ENCODE results near the gene CTTN. TPM values are rescaled to one million over a fixed set of nuclear protein-coding genes. Genes with fewer than 3 reads are reported as not detected.
"Not testable (repeated sequence)": the region's sequence is repeated elsewhere in the genome, so short reads cannot be mapped to it uniquely, and the experiment has no call there.

CTTN gene
- total and polyA plus RNA-seq, 7 experiments from 2014 or later: 0.07 to 2.6 (median 1.8) TPM; not detected in 1

- H3K9me3 Mint-ChIP-seq: peaks cover 7 to 37% (median 18%) of the 10 kb centered on the region in 11 donors
These were observed 56.0 kb downstream of the CTTN start for GRCh38 chr11:70454197-70454767.

DNA sequence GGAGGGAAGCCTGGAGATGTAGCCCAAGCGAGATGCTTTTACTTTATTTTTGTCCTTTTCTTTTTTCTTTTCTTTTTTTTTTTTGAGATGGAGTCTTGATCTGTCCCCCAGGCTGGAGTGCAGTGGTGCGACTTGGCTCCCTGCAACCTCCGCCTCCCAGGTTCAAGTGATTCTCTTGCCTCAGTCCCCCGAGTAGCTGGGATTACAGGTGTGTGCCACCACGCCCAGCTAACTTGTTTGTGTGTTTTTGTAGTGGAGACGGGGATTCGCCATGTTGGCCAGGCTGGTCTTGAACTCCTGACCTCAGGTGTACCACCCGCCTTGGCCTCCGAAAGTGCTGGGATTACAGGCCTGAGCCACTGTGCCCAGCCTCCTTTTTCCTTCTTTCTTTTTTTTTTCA is 56.5 kb downstream of the CTTN start:
- CTCF ChIA-PET; intact Hi-C loops (cut with micrococcal nuclease); POLR2A ChIA-PET; H3K27ac ChIP-seq (ENCODE audit: low read depth, low read length); ATAC-seq; H3K27me3 ChIP-seq (ENCODE audit: control insufficient read depth in 2 of 2, insufficient read depth in 2 of 2, low read length in 2 of 2); H3K36me3 Mint-ChIP-seq; H3K4me1 ChIP-seq (ENCODE audit: control insufficient read depth in 2 of 2, insufficient read depth in 2 of 2, low read length in 2 of 2); H3K4me3 Mint-ChIP-seq; H3K4me3 ChIP-seq (ENCODE audit: low read length); DNase-seq; H3K9me3 ChIP-seq (ENCODE audit: control insufficient read depth in 2 of 3, low read length in 3 of 3); H3K27ac Mint-ChIP-seq; H3K4me1 Mint-ChIP-seq; H3K36me3 ChIP-seq (ENCODE audit: control insufficient read depth in 2 of 3, insufficient read depth in 3 of 3, low read length in 3 of 3): not testable (repeated sequence)
- Mint-ChIP-seq H3K27me3 (peaks cover 0 to 16% (median 6%) of the 10 kb centered on the region in 5 donors), H3K9me3 (peaks cover 4 to 32% (median 13%) of the 10 kb centered on the region in 11 donors)

More at GRCh38 chr11:70454197-70454767, 56.0 kb downstream of the CTTN start:
- Mint-ChIP-seq H3K36me3 (peaks cover 0 to 8% (median 3%) of the 10 kb centered on the region in 5 donors), H3K27me3 (peaks cover 0 to 14% (median 6%) of the 10 kb centered on the region in 5 donors), H3K4me1 (no peaks in the 10 kb centered on the region), H3K4me3 (no peak overlapping the region), H3K27ac (no peak overlapping the region)
- H3K36me3 ChIP-seq (ENCODE audit: control insufficient read depth in 2 of 3, insufficient read depth in 3 of 3, low read length in 3 of 3): no peaks in the 10 kb centered on the region
- CTCF ChIA-PET: interaction anchor here (0.7 kb wide), 1 partner anchor 1142 kb away, joined by 3 read pairs; no protein-coding TSS in a partner anchor
- H3K27ac ChIP-seq (ENCODE audit: low read depth, low read length): no peak overlapping the region
- peaks cover 0 to 15% (median 2%) of the 10 kb centered on the region in 3 experiments for H3K9me3 ChIP-seq (ENCODE audit: control insufficient read depth in 2 of 3, low read length in 3 of 3)
- no peak overlapping the region for H3K4me3 ChIP-seq (ENCODE audit: low read length)
- no peaks in the 10 kb centered on the region for H3K27me3 ChIP-seq (ENCODE audit: control insufficient read depth in 2 of 2, insufficient read depth in 2 of 2, low read length in 2 of 2)
- ATAC-seq (no peak), DNase-seq (no peak)
- intact Hi-C loops (cut with micrococcal nuclease): no loop called here
- no peaks in the 10 kb centered on the region for H3K4me1 ChIP-seq (ENCODE audit: control insufficient read depth in 2 of 2, insufficient read depth in 2 of 2, low read length in 2 of 2)
- POLR2A ChIA-PET: no interaction called here

- no peak overlapping the region for H3K27ac Mint-ChIP-seq
- Histone ChIP-seq H3K27ac (ENCODE audit: low read depth, low read length) (no peak overlapping the region), H3K36me3 (ENCODE audit: control insufficient read depth in 2 of 3, insufficient read depth in 3 of 3, low read length in 3 of 3) (no peaks in the 10 kb centered on the region), H3K9me3 (ENCODE audit: control insufficient read depth in 2 of 3, low read length in 3 of 3) (peaks cover 0 to 4% (median 0%) of the 10 kb centered on the region in 3 experiments), H3K4me1 (ENCODE audit: control insufficient read depth in 2 of 2, insufficient read depth in 2 of 2, low read length in 2 of 2) (no peaks in the 10 kb centered on the region), H3K27me3 (ENCODE audit: control insufficient read depth in 2 of 2, insufficient read depth in 2 of 2, low read length in 2 of 2) (no peaks in the 10 kb centered on the region), H3K4me3 (ENCODE audit: low read length) (no peak overlapping the region)
- ATAC-seq: no peak
- CTCF ChIA-PET: no interaction called here
- H3K9me3 Mint-ChIP-seq: peaks cover under 1 to 26% (median 7%) of the 10 kb centered on the region in 11 donors
- H3K36me3 Mint-ChIP-seq: no peaks in the 10 kb centered on the region
- H3K27me3 Mint-ChIP-seq: peaks cover 0 to 21% (median 6%) of the 10 kb centered on the region in 5 donors
- no peaks in the 10 kb centered on the region for H3K4me1 Mint-ChIP-seq
- DNase-seq: no peak
- intact Hi-C loops (cut with micrococcal nuclease): no loop called here
- H3K4me3 Mint-ChIP-seq: no peak overlapping the region
- POLR2A ChIA-PET: no interaction called here
These were observed 57.0 kb downstream of the CTTN start for GRCh38 chr11:70455354-70455753.

- no peak overlapping the region for H3K4me3 ChIP-seq (ENCODE audit: low read length)
- POLR2A ChIA-PET: no interaction called here
These were observed 58.7 kb downstream of the CTTN start for GRCh38 chr11:70456921-70457532.

GRCh38 chr11:70458736-70459135 is 60.4 kb downstream of the CTTN start:
- H3K9me3 Mint-ChIP-seq: peaks cover 0 to 6% (median 0%) of the 10 kb centered on the region in 11 donors
- no peaks in the 10 kb centered on the region for H3K4me1 Mint-ChIP-seq
- H3K9me3 ChIP-seq (ENCODE audit: control insufficient read depth in 2 of 3, low read length in 3 of 3): no peaks in the 10 kb centered on the region
- ATAC-seq: no peak
- no peaks in the 10 kb centered on the region for H3K4me1 ChIP-seq (ENCODE audit: control insufficient read depth in 2 of 2, insufficient read depth in 2 of 2, low read length in 2 of 2)
- H3K4me3 Mint-ChIP-seq: no peak overlapping the region
- no peak overlapping the region for H3K4me3 ChIP-seq (ENCODE audit: low read length)
- no peaks in the 10 kb centered on the region for H3K36me3 Mint-ChIP-seq
- ChIA-PET CTCF (no interaction called here), POLR2A (no interaction called here)
- intact Hi-C loops (cut with micrococcal nuclease): no loop called here
- H3K27ac Mint-ChIP-seq: no peak overlapping the region
- peaks cover 0 to 30% (median 15%) of the 10 kb centered on the region in 5 donors for H3K27me3 Mint-ChIP-seq
- DNase-seq: no peak
- H3K27ac ChIP-seq (ENCODE audit: low read depth, low read length): no peak overlapping the region
- no peaks in the 10 kb centered on the region for H3K36me3 ChIP-seq (ENCODE audit: control insufficient read depth in 2 of 3, insufficient read depth in 3 of 3, low read length in 3 of 3)
- no peaks in the 10 kb centered on the region for H3K27me3 ChIP-seq (ENCODE audit: control insufficient read depth in 2 of 2, insufficient read depth in 2 of 2, low read length in 2 of 2)

More at GRCh38 chr11:70456921-70457532, 58.7 kb downstream of the CTTN start:
- no peaks in the 10 kb centered on the region for H3K36me3 ChIP-seq (ENCODE audit: control insufficient read depth in 2 of 3, insufficient read depth in 3 of 3, low read length in 3 of 3)
- intact Hi-C loops (cut with micrococcal nuclease): no loop called here
- H3K4me1 ChIP-seq (ENCODE audit: control insufficient read depth in 2 of 2, insufficient read depth in 2 of 2, low read length in 2 of 2): no peaks in the 10 kb centered on the region
- H3K4me1 Mint-ChIP-seq: no peaks in the 10 kb centered on the region
- peaks cover 0 to 26% (median 15%) of the 10 kb centered on the region in 5 donors for H3K27me3 Mint-ChIP-seq
- H3K27me3 ChIP-seq (ENCODE audit: control insufficient read depth in 2 of 2, insufficient read depth in 2 of 2, low read length in 2 of 2): no peaks in the 10 kb centered on the region
- H3K36me3 Mint-ChIP-seq: no peaks in the 10 kb centered on the region
- CTCF ChIA-PET: no interaction called here
- no peaks in the 10 kb centered on the region for H3K9me3 ChIP-seq (ENCODE audit: control insufficient read depth in 2 of 3, low read length in 3 of 3)
- no peak overlapping the region for H3K27ac ChIP-seq (ENCODE audit: low read depth, low read length)
- H3K4me3 Mint-ChIP-seq: no peak overlapping the region
- ATAC-seq (no peak), DNase-seq (no peak)
- H3K9me3 Mint-ChIP-seq: peaks cover 0 to 16% (median 0%) of the 10 kb centered on the region in 11 donors
- H3K27ac Mint-ChIP-seq: no peak overlapping the region

DNA sequence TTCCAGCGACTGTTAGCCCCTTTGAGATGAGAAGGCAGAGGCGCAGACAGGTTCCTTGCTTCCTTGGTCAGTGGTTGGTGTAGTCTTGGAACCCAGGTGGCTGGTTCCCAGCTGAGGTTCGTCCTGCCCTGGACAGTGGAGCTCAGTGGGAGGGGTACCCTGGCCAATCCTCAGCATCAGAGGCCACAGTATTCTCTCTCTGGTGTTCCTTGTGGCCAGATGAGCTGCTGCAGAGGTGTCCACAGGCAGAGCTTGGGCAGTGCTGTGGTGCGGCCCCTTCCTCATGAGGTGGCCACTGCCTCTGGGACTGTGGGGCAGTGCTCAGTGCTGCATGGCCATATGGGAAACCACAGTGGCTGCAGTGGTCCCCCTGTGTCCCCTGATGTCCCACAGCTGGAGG is 61.8 kb downstream of the CTTN start:
- H3K27ac ChIP-seq (ENCODE audit: low read depth, low read length): no peak overlapping the region
- CTCF ChIA-PET: no interaction called here
- Mint-ChIP-seq H3K36me3 (no peaks in the 10 kb centered on the region), H3K9me3 (peaks cover 0 to 3% (median 0%) of the 10 kb centered on the region in 11 donors), H3K4me3 (no peak overlapping the region), H3K4me1 (no peaks in the 10 kb centered on the region), H3K27me3 (peaks cover 0 to 39% (median 19%) of the 10 kb centered on the region in 5 donors), H3K27ac (no peak overlapping the region)
- H3K4me3 ChIP-seq (ENCODE audit: low read length): no peak overlapping the region
- POLR2A ChIA-PET: no interaction called here
- no peak for DNase-seq
- H3K36me3 ChIP-seq (ENCODE audit: control insufficient read depth in 2 of 3, insufficient read depth in 3 of 3, low read length in 3 of 3): no peaks in the 10 kb centered on the region
- intact Hi-C loops (cut with micrococcal nuclease): no loop called here
- no peaks in the 10 kb centered on the region for H3K27me3 ChIP-seq (ENCODE audit: control insufficient read depth in 2 of 2, insufficient read depth in 2 of 2, low read length in 2 of 2)
- ATAC-seq: no peak
- no peaks in the 10 kb centered on the region for H3K4me1 ChIP-seq (ENCODE audit: control insufficient read depth in 2 of 2, insufficient read depth in 2 of 2, low read length in 2 of 2)
- no peaks in the 10 kb centered on the region for H3K9me3 ChIP-seq (ENCODE audit: control insufficient read depth in 2 of 3, low read length in 3 of 3)

- Histone ChIP-seq H3K27ac (ENCODE audit: low read depth, low read length) (no peak overlapping the region), H3K27me3 (ENCODE audit: control insufficient read depth in 2 of 2, insufficient read depth in 2 of 2, low read length in 2 of 2) (no peaks in the 10 kb centered on the region), H3K4me1 (ENCODE audit: control insufficient read depth in 2 of 2, insufficient read depth in 2 of 2, low read length in 2 of 2) (no peaks in the 10 kb centered on the region), H3K36me3 (ENCODE audit: control insufficient read depth in 2 of 3, insufficient read depth in 3 of 3, low read length in 3 of 3) (no peaks in the 10 kb centered on the region), H3K4me3 (ENCODE audit: low read length) (no peak overlapping the region), H3K9me3 (ENCODE audit: control insufficient read depth in 2 of 3, low read length in 3 of 3) (no peaks in the 10 kb centered on the region)
- no peak for ATAC-seq
- H3K27me3 Mint-ChIP-seq: peaks cover 0 to 46% (median 25%) of the 10 kb centered on the region in 5 donors
- intact Hi-C loops (cut with micrococcal nuclease): no loop called here
- CTCF ChIA-PET: no interaction called here
- H3K27ac Mint-ChIP-seq: no peak overlapping the region
- peaks cover 0 to 3% (median 0%) of the 10 kb centered on the region in 11 donors for H3K9me3 Mint-ChIP-seq
- POLR2A ChIA-PET: no interaction called here
- no peaks in the 10 kb centered on the region for H3K36me3 Mint-ChIP-seq
- H3K4me1 Mint-ChIP-seq: no peaks in the 10 kb centered on the region
- no peak overlapping the region for H3K4me3 Mint-ChIP-seq
- no peak for DNase-seq
These were observed 62.6 kb downstream of the CTTN start for GRCh38 chr11:70460964-70461363.

Data from naive thymus-derived CD4-positive, alpha-beta T cell (primary cell).